Measurements from ENCODE around the gene SLC47A1. TPM values are rescaled to one million over a fixed set of nuclear protein-coding genes. Genes with fewer than 3 reads are reported as not detected.

SLC47A1 gene
- total and polyA plus RNA-seq, 10 of the 15 experiments (the other 5 are each of a cell fraction or from before 2014, with no cell fraction given): 0.41 TPM; not detected in 9

DNA sequence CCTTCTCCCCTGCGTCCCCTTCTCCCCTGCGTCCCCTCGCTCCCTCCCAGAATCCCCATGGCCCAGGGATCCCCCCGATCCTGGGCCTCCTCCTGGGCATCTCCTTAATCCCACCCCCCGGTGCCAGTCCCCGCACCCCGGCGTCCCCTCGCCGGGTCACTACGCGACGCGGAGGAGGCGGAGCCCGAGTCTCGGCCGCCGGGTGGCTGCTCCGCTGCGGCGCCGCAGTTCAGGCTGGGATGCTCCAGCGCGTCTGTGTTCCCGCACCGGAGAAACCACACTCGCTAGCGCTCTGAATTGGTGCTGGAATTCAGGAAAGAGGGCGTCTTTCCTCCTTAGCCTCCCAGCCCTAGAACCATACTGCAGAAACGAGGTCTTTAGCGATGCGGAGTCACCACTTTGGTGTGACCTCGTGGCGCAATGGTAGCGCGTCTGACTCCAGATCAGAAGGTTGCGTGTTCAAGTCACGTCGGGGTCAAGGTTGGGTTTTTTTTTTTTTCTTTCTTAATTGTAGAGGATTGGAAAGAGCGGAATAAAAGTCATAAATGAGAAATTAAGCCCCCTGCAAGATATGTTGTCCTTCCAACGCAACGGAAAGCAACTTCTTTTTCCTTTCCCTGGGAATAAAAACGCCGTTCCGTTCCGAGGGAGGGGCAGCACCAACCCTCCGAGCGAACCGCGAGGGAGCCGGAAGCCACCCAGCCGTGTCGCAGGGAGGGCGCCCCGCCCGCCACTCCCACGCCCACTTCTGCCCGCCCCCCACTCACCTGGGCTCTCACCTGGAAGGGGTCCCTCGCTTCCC is 25.7 kb upstream of the SLC47A1 start (continued):
- peak; percentile 99 for TF ChIP-seq SREBF2 (IDR thresholded peaks at IDR 0.05; ENCODE audit: low read length)
- TF ChIP-seq ATF3 (IDR thresholded peaks at IDR 0.05; ENCODE audit: borderline replicate concordance, extremely low read depth, low read depth, low read length): no peak
- no peak for TF ChIP-seq KDM1A (IDR thresholded peaks at IDR 0.05; ENCODE audit: borderline replicate concordance)
- peak; percentile 94 for TF ChIP-seq TBL1XR1 (IDR thresholded peaks at IDR 0.05; ENCODE audit: low read depth, low read length)
- no peak for TF ChIP-seq BRCA1 (IDR thresholded peaks at IDR 0.05; ENCODE audit: low read depth, low read length)
- peak; percentile 67 for TF ChIP-seq ZBTB40 (IDR thresholded peaks at IDR 0.05; ENCODE audit: borderline replicate concordance)
- peak; percentile 68 for TF ChIP-seq NR2F1 (conservative IDR thresholded peaks at IDR 0.05)
- TF ChIP-seq TCF7 (IDR thresholded peaks at IDR 0.05; ENCODE audit: borderline replicate concordance): no peak
- no peak for TF ChIP-seq ZBTB33 (IDR thresholded peaks at IDR 0.05)
- TF ChIP-seq ATF7 (IDR thresholded peaks at IDR 0.05; ENCODE audit: low read depth): 0 out of 2 replicates have a peak, but pooled peaks have one; percentile 23
- TF ChIP-seq MEF2B (IDR thresholded peaks at IDR 0.05; ENCODE audit: partially characterized antibody, poor library complexity, severe bottlenecking): peak; percentile 76
- peak; percentile 81 for TF ChIP-seq KLF5 (IDR thresholded peaks at IDR 0.05; ENCODE audit: partially characterized antibody)
- peak; percentile 75 for TF ChIP-seq RUNX3 (IDR thresholded peaks at IDR 0.05; ENCODE audit: low read length)
- TF ChIP-seq ZNF207 (IDR thresholded peaks at IDR 0.05; ENCODE audit: borderline replicate concordance): peak; percentile 92
- TF ChIP-seq CHD2 (IDR thresholded peaks at IDR 0.05; ENCODE audit: borderline replicate concordance, low read depth, low read length): no peak
- TF ChIP-seq, protein P1, sequence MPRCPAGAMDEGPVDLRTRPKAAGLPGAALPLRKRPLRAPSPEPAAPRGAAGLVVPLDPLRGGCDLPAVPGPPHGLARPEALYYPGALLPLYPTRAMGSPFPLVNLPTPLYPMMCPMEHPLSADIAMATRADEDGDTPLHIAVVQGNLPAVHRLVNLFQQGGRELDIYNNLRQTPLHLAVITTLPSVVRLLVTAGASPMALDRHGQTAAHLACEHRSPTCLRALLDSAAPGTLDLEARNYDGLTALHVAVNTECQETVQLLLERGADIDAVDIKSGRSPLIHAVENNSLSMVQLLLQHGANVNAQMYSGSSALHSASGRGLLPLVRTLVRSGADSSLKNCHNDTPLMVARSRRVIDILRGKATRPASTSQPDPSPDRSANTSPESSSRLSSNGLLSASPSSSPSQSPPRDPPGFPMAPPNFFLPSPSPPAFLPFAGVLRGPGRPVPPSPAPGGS (IDR thresholded peaks at IDR 0.05; ENCODE audit: borderline replicate concordance, insufficient read depth, low read depth, low read length, poor library complexity, severe bottlenecking): no peak
- TF ChIP-seq HSF1 (IDR thresholded peaks at IDR 0.05; ENCODE audit: low read depth, low read length): 0 out of 2 replicates have a peak, but pooled peaks have one; percentile 67
- no peak for TF ChIP-seq SRF (IDR thresholded peaks at IDR 0.05; ENCODE audit: low read depth in 2 of 2, low read length in 2 of 2)
- peak in 1 of 2 experiments; percentile 49; a peak in 2 of 4 replicates for TF ChIP-seq IKZF2 (IDR thresholded peaks at IDR 0.05)
- TF ChIP-seq IKZF1 (conservative IDR thresholded peaks at IDR 0.05): peak; percentile 75

Measured in GM12878 (cell line).